GM23338 (cell line): Measurements from ENCODE around the gene EFTUD2. TPM values are rescaled to one million over a fixed set of nuclear protein-coding genes. Genes with fewer than 3 reads are reported as not detected.
"Not testable (repeated sequence)": the region's sequence is repeated elsewhere in the genome, so short reads cannot be mapped to it uniquely, and the experiment has no call there.

Experiments
- ATAC-seq: fragments of 200-7000 bp; cut with Tn5 transposase; 3 replicates; pipeline ENCODE4 v1.9.1; 2020
- DNase-seq: peaks from one replicate; pipeline ENCODE4 v3.0.0-alpha.2; 2015; ENCODE audit warnings: low spot score
- H2AFZ ChIP-seq: fragments of 200-600 bp; sonication (generic); 2 replicates; pipeline ENCODE4 v1.8.0; 2016; ENCODE audit warnings: antibody characterized with exemption, mild to moderate bottlenecking, moderate library complexity
- H3F3A ChIP-seq: fragments of 200-600 bp; sonication (generic); replicated peaks from 2 replicates; pipeline ENCODE4 v1.8.0; 2017; ENCODE audit warnings: antibody characterized with exemption, mixed run types, low read depth
- H3K27ac ChIP-seq: fragments of 200-600 bp; sonication (generic); 2 replicates; pipeline ENCODE4 v1.6.1; 2016; ENCODE audit warnings: low read depth
- H3K27me3 ChIP-seq: fragments of 200-600 bp; sonication (generic); 2 replicates; pipeline ENCODE4 v1.8.0; 2016; ENCODE audit warnings: mild to moderate bottlenecking, mixed run types, moderate library complexity; ENCODE audit not compliant: insufficient read depth
- H3K36me3 ChIP-seq: fragments of 200-600 bp; sonication (generic); 2 replicates; pipeline ENCODE4 v1.8.0; 2016; ENCODE audit warnings: mild to moderate bottlenecking; ENCODE audit not compliant: insufficient read depth
- H3K4me1 ChIP-seq: fragments of 200-600 bp; sonication (generic); 2 replicates; pipeline ENCODE4 v1.8.0; 2016; ENCODE audit warnings: mild to moderate bottlenecking, moderate library complexity; ENCODE audit not compliant: insufficient read depth
- H3K4me2 ChIP-seq: fragments of 200-600 bp; sonication (generic); 2 replicates; pipeline ENCODE4 v1.7.1; 2017; ENCODE audit warnings: mixed run types
- H3K4me3 ChIP-seq: fragments of 200-600 bp; sonication (generic); 2 replicates; pipeline ENCODE4 v1.6.1; 2016; ENCODE audit warnings: mixed run types
- H3K79me2 ChIP-seq: fragments of 200-600 bp; sonication (generic); replicated peaks from 2 replicates; pipeline ENCODE4 v1.8.0; 2017; ENCODE audit warnings: mild to moderate bottlenecking; ENCODE audit not compliant: insufficient read depth
- H3K9me2 ChIP-seq: fragments of 200-600 bp; sonication (generic); 2 replicates; pipeline ENCODE4 v1.8.0; 2017; ENCODE audit not compliant: insufficient read depth
- H4K20me1 ChIP-seq: fragments of 200-600 bp; sonication (generic); replicated peaks from 2 replicates; pipeline ENCODE4 v1.8.0; 2017; ENCODE audit warnings: mild to moderate bottlenecking; ENCODE audit not compliant: insufficient read depth
- H3K27ac Mint-ChIP-seq: 2 replicates; pipeline ENCODE4 v1.8.0; 2020; ENCODE audit warnings: inconsistent platforms, mild to moderate bottlenecking, moderate library complexity, mixed read lengths
- H3K27me3 Mint-ChIP-seq: 3 replicates; pipeline ENCODE4 v1.8.0; 2022; ENCODE audit warnings: low read depth, mild to moderate bottlenecking, moderate library complexity, mixed read lengths, inconsistent platforms; ENCODE audit not compliant: insufficient read depth, poor library complexity
- H3K36me3 Mint-ChIP-seq: 3 replicates; pipeline ENCODE4 v1.8.0; 2021; ENCODE audit warnings: low read depth, mild to moderate bottlenecking, inconsistent platforms, moderate library complexity, mixed read lengths
- H3K4me1 Mint-ChIP-seq: 3 replicates; pipeline ENCODE4 v1.8.0; 2020; ENCODE audit warnings: mild to moderate bottlenecking, inconsistent platforms, mixed read lengths
- H3K4me3 Mint-ChIP-seq: 3 replicates; pipeline ENCODE4 v1.8.0; 2021; ENCODE audit warnings: moderate library complexity, mild to moderate bottlenecking, inconsistent platforms, mixed read lengths
- H3K9me3 Mint-ChIP-seq: 3 replicates; pipeline ENCODE4 v1.8.0; 2020; ENCODE audit warnings: moderate library complexity, mild to moderate bottlenecking, inconsistent platforms, mixed read lengths
- EZH2phosphoT487 ChIP-seq: fragments of 200-600 bp; sonication (generic); IDR thresholded peaks from one replicate; pipeline ENCODE4 v1.8.1; 2018; ENCODE audit warnings: antibody characterized with exemption; ENCODE audit not compliant: unreplicated experiment
- JUNB ChIP-seq: IDR thresholded peaks from one replicate; pipeline ENCODE4 v1.6.1; 2016; ENCODE audit warnings: antibody characterized with exemption; ENCODE audit not compliant: unreplicated experiment
- POLR2AphosphoS5 ChIP-seq: IDR thresholded peaks from 2 replicates; pipeline ENCODE4 v1.6.1; 2016; ENCODE audit warnings: antibody characterized with exemption, low read depth
- STAT1 ChIP-seq: IDR thresholded peaks from one replicate; pipeline ENCODE4 v1.6.1; 2016; ENCODE audit warnings: antibody characterized with exemption; ENCODE audit not compliant: unreplicated experiment
- ZNF114 ChIP-seq: fragments of 250-450 bp; sonication (Bioruptor Pico); IDR thresholded peaks from 2 replicates; pipeline ENCODE4 v1.5.0; 2020; ENCODE audit warnings: mild to moderate bottlenecking, moderate library complexity
- ZNF462 ChIP-seq: fragments of 250-450 bp; sonication (Bioruptor Pico); IDR thresholded peaks from 2 replicates; pipeline ENCODE4 v1.5.0; 2020; ENCODE audit warnings: mild to moderate bottlenecking, moderate library complexity
- polyA plus RNA-seq: library from polyadenylated mRNA; unstranded; fragments of >200 nt; fragmentation: Nextera tagmentation; extraction: Ambion mirVana; gene quantifications from 2 replicates; pipeline ENCODE4 v1.2.1, GENCODE V29; 2016
- total RNA-seq: library from RNA; depleted of rRNA; stranded (reverse); fragments of >200 nt; shearing (Covaris generic); gene quantifications from 2 replicates; pipeline ENCODE4 v1.2.3, GENCODE V29; 2014

EFTUD2 gene
- total and polyA plus RNA-seq, 2 experiments from 2014 or later: 61.6 to 196 TPM

- Mint-ChIP-seq H3K36me3 (peaks cover 22% of the 10 kb centered on the region), H3K9me3 (no peaks in the 10 kb centered on the region), H3K4me1 (peaks cover 6% of the 10 kb centered on the region; the same call in 2 of the 3 replicates), H3K27ac (no peak overlapping the region), H3K27me3 (peaks cover 13% of the 10 kb centered on the region), H3K4me3 (no peak overlapping the region)
- peaks cover 88% of the 10 kb centered on the region for H4K20me1 ChIP-seq
- no peak overlapping the region for H2AFZ ChIP-seq
- H3K4me1 ChIP-seq: peaks cover 9% of the 10 kb centered on the region; the same call in 1 of the 2 replicates
- H3K36me3 ChIP-seq: no peaks in the 10 kb centered on the region
- ATAC-seq (no peak), DNase-seq (no peak)
- no peaks in the 10 kb centered on the region for H3K27me3 ChIP-seq
- H3F3A ChIP-seq: peaks cover 2% of the 10 kb centered on the region; the same call in 1 of the 2 replicates
- no peak overlapping the region; the same call in 1 of the 2 replicates for H3K27ac ChIP-seq
- H3K79me2 ChIP-seq: peaks cover 100% of the 10 kb centered on the region
- TF ChIP-seq JUNB: no peak
- no peak for TF ChIP-seq ZNF114 (CRISPR knock-in tag)
- TF ChIP-seq POLR2AphosphoS5: no peak
- no peak for TF ChIP-seq ZNF462 (CRISPR knock-in tag)
- TF ChIP-seq EZH2phosphoT487: no peak
- no peak for TF ChIP-seq STAT1
- H3K9me2 ChIP-seq: no peaks in the 10 kb centered on the region
- H3K4me3 ChIP-seq: no peak overlapping the region
- no peak overlapping the region for H3K4me2 ChIP-seq
Observed at GRCh38 chr17:44812263-44812662, 87.0 kb downstream of the EFTUD2 start.

- H3K27me3 Mint-ChIP-seq: peaks cover 14% of the 10 kb centered on the region
- H2AFZ ChIP-seq, H3K4me2 ChIP-seq, H3K9me2 ChIP-seq, H3K9me3 Mint-ChIP-seq, H3K27me3 ChIP-seq, H3K4me3 Mint-ChIP-seq, DNase-seq, H3F3A ChIP-seq, H3K4me3 ChIP-seq, ATAC-seq, H3K27ac ChIP-seq, H3K4me1 ChIP-seq, H3K4me1 Mint-ChIP-seq: not testable (repeated sequence)
- peaks cover 85% of the 10 kb centered on the region for H4K20me1 ChIP-seq
- H3K27ac Mint-ChIP-seq: peak overlapping the region; percentile 62; the same call in 1 of the 2 replicates
- peaks cover 22% of the 10 kb centered on the region for H3K36me3 ChIP-seq
- H3K36me3 Mint-ChIP-seq: peaks cover 54% of the 10 kb centered on the region
- H3K79me2 ChIP-seq: peaks cover 97% of the 10 kb centered on the region
Observed at GRCh38 chr17:44808656-44809388, 90.4 kb downstream of the EFTUD2 start.
